Keratinocyte (primary cell): Measurements from ENCODE around the gene PPP1R14D. TPM values are rescaled to one million over a fixed set of nuclear protein-coding genes. Genes with fewer than 3 reads are reported as not detected.

Experiments used
- DNase-seq: peaks from one replicate; pipeline ENCODE4 v3.0.0-alpha.2; 2011; ENCODE audit warnings: low read depth, missing footprints, low spot score
- FAIRE-seq: peaks from 2 replicates; lab custom pipeline; 2011; peaks lifted over from hg19 to GRCh38; lab: Jason Lieb, UNC
- H2AFZ ChIP-seq: 2 replicates; pipeline ENCODE4 v1.6.0; 2012; ENCODE audit warnings: low read length, control low read depth, inconsistent platforms; ENCODE audit not compliant: control insufficient read depth
- H3K27ac ChIP-seq: 2 replicates; pipeline ENCODE4 v1.5.1; 2011; ENCODE audit warnings: low read length; ENCODE audit not compliant: control insufficient read depth, insufficient read depth
- H3K27me3 ChIP-seq: 3 replicates; pipeline ENCODE4 v1.6.0; 2011; ENCODE audit warnings: low read length; ENCODE audit not compliant: control insufficient read depth, insufficient read depth; ENCODE audit errors: extremely low read depth
- H3K36me3 ChIP-seq, 2 experiments: 2 replicates in 1 of 2; 3 replicates in 1 of 2; pipeline ENCODE4 v1.5.1; 2011; ENCODE audit warnings: low read length in 2 of 2, mild to moderate bottlenecking in 1 of 2; ENCODE audit not compliant: control insufficient read depth in 2 of 2, insufficient read depth in 2 of 2; ENCODE audit errors: extremely low read depth in 1 of 2
- H3K4me1 ChIP-seq: 3 replicates; pipeline ENCODE4 v1.5.1; 2011; ENCODE audit warnings: low read length; ENCODE audit not compliant: control insufficient read depth, insufficient read depth; ENCODE audit errors: extremely low read depth
- H3K4me2 ChIP-seq: 3 replicates; pipeline ENCODE4 v1.6.0; 2011; ENCODE audit warnings: low read depth, low read length; ENCODE audit not compliant: control insufficient read depth, insufficient read depth; ENCODE audit errors: extremely low read depth
- H3K4me3 ChIP-seq, 3 experiments: fragments of 200-600 bp in 1 of 3; sonication (generic) in 1 of 3; 2 replicates in 2 of 3; 3 replicates in 1 of 3; pipeline ENCODE4 v1.5.1; 2011 to 2016; ENCODE audit warnings: low read length in 3 of 3, mild to moderate bottlenecking in 3 of 3, control low read depth in 2 of 3, inconsistent platforms in 1 of 3, low read depth in 1 of 3, mixed read lengths in 1 of 3, mixed run types in 1 of 3, moderate library complexity in 1 of 3; ENCODE audit not compliant: control insufficient read depth in 2 of 3, insufficient read depth in 2 of 3; ENCODE audit errors: extremely low read depth in 1 of 3
- H3K79me2 ChIP-seq: 2 replicates; pipeline ENCODE4 v1.6.0; 2012; ENCODE audit warnings: low read length; ENCODE audit not compliant: control insufficient read depth, insufficient read depth
- H3K9ac ChIP-seq: 3 replicates; pipeline ENCODE4 v1.6.0; 2011; ENCODE audit warnings: low read length; ENCODE audit not compliant: control insufficient read depth, insufficient read depth; ENCODE audit errors: extremely low read depth
- H3K9me1 ChIP-seq: 3 replicates; pipeline ENCODE4 v1.6.0; 2011; ENCODE audit warnings: low read length; ENCODE audit not compliant: control insufficient read depth, insufficient read depth; ENCODE audit errors: extremely low read depth
- H3K9me3 ChIP-seq: 2 replicates; pipeline ENCODE4 v1.5.1; 2012; ENCODE audit warnings: low read depth, low read length; ENCODE audit not compliant: control insufficient read depth
- H4K20me1 ChIP-seq: 3 replicates; pipeline ENCODE4 v1.6.0; 2011; ENCODE audit warnings: low read length; ENCODE audit not compliant: control insufficient read depth, insufficient read depth; ENCODE audit errors: extremely low read depth
- EZH2 ChIP-seq: IDR thresholded peaks from one replicate; pipeline ENCODE4 v1.6.1; 2012; ENCODE audit warnings: inconsistent platforms, mild to moderate bottlenecking, low read length, moderate library complexity
- dilution Hi-C: fragments of 300-500 bp; cut with MboI; formaldehyde crosslinking; loops from one replicate; pipeline ENCODE4 v1.7.0; 2020; ENCODE audit warnings: low sequenced_read_pairs; ENCODE audit not compliant: extremely low pct_ligation_motif_present
- polyA plus RNA-seq, 5 experiments: library from polyadenylated mRNA; depleted of rRNA in 3 of 5; stranded (reverse) in 3 of 5; stranded (forward) in 1 of 5; unstranded in 1 of 5; fragments of >200 nt; gene quantifications; 1 replicate in 1 of 5; 2 replicates in 3 of 5; 3 replicates in 1 of 5; pipeline versions ENCODE4 v1.2.1 to v1.2.3, GENCODE V29; 2011 to 2012; ENCODE audit warnings: missing spikeins in 2 of 5, low read depth in 1 of 5, low replicate concordance in 1 of 5
- TF ChIP-seq, protein P1 (sequence below), 3 experiments: IDR thresholded peaks in 1 of 3; conservative IDR thresholded peaks in 1 of 3; optimal IDR thresholded peaks in 1 of 3; 2 replicates in 2 of 3; 3 replicates in 1 of 3; pipeline versions ENCODE3 to v1.5.1; 2011; ENCODE audit warnings: low read length in 3 of 3, mild to moderate bottlenecking in 3 of 3, moderate library complexity in 2 of 3, control low read depth in 1 of 3, inconsistent platforms in 1 of 3; ENCODE audit not compliant: insufficient read depth in 2 of 3; ENCODE audit errors: extremely low read depth in 1 of 3

The PPP1R14D gene
- polyA plus RNA-seq, 1 donor (not counting 4 experiments of a cell fraction or from before 2014, with no cell fraction given), result not detected

DNA sequence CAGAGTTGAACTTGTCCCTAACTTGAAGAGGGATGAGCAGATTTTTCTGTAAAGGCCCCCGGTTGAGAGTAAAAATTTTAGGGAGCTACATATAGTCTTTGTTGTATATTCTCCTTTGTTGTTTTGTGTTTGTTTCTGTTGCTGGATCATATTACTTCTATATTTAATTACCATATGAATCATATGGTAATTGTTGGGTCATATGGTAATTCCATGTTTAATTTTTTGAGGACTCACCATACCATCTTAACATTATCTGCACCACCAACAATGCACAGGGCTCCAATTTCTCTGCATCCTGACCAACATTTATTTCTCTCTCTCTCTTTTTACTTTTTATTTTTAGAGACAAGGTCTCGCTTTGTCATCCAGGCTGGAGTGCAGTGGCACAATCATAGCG, 29.0 kb downstream of the PPP1R14D start:
- dilution Hi-C loops, result no loop called here
- FAIRE-seq (no peak), DNase-seq (no peak)
- Histone ChIP-seq H3K9me3 (no peaks in the 10 kb centered on the region), H3K36me3 (peaks cover 3 to 4% of the 10 kb centered on the region in 2 experiments), H3K9ac (no peak overlapping the region), H3K4me2 (no peak overlapping the region), H3K4me1 (peaks cover 13% of the 10 kb centered on the region), H3K27ac (peak overlapping the region; percentile 55), H3K4me3 (no peak overlapping the region), H3K9me1 (no peaks in the 10 kb centered on the region), H3K79me2 (peaks cover 52% of the 10 kb centered on the region), H4K20me1 (no peaks in the 10 kb centered on the region), H2AFZ (no peak overlapping the region), H3K27me3 (no peaks in the 10 kb centered on the region)
- no peak for TF ChIP-seq EZH2
- TF ChIP-seq, protein P1, sequence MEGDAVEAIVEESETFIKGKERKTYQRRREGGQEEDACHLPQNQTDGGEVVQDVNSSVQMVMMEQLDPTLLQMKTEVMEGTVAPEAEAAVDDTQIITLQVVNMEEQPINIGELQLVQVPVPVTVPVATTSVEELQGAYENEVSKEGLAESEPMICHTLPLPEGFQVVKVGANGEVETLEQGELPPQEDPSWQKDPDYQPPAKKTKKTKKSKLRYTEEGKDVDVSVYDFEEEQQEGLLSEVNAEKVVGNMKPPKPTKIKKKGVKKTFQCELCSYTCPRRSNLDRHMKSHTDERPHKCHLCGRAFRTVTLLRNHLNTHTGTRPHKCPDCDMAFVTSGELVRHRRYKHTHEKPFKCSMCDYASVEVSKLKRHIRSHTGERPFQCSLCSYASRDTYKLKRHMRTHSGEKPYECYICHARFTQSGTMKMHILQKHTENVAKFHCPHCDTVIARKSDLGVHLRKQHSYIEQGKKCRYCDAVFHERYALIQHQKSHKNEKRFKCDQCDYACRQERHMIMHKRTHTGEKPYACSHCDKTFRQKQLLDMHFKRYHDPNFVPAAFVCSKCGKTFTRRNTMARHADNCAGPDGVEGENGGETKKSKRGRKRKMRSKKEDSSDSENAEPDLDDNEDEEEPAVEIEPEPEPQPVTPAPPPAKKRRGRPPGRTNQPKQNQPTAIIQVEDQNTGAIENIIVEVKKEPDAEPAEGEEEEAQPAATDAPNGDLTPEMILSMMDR (optimal IDR thresholded peaks at IDR 0.05 in 1 of 3, IDR thresholded peaks at IDR 0.05 in 1 of 3, conservative IDR thresholded peaks at IDR 0.05 in 1 of 3; ENCODE audit: extremely low read depth in 1 of 3, insufficient read depth in 2 of 3, low read length in 3 of 3), result no peak

DNA sequence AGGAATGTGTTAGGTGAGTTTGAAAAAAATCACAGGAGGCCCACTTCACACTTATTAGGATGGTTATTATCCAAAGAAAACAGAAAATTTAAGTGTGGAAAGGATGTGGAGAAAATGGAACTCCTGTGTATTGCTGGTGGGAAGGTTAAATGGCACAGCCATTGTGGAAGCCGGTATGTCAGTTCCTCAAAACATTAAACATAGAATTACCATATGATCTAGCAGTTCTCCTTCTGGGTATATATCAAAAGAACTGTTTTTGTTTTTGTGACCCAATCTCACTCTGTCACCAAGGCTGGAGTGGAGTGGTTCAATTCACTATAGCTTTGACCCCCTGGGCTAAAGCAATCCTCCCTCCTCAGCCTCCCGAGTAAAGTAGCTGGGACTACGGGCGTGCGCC, 32.0 kb downstream of the PPP1R14D start:
- Histone ChIP-seq H3K36me3 (peaks cover 0 to 2% of the 10 kb centered on the region in 2 experiments), H3K9me3 (no peaks in the 10 kb centered on the region), H3K4me2 (no peak overlapping the region), H3K4me3 (no peak overlapping the region), H3K79me2 (peaks cover 41% of the 10 kb centered on the region), H3K27me3 (no peaks in the 10 kb centered on the region), H3K9ac (no peak overlapping the region), H3K27ac (no peak overlapping the region), H3K9me1 (no peaks in the 10 kb centered on the region), H4K20me1 (no peaks in the 10 kb centered on the region), H2AFZ (no peak overlapping the region), H3K4me1 (peaks cover 30% of the 10 kb centered on the region)
- dilution Hi-C loops, result no loop called here
- no peak for DNase-seq
- no peak for TF ChIP-seq EZH2
- TF ChIP-seq, protein P1 (optimal IDR thresholded peaks at IDR 0.05 in 1 of 3, IDR thresholded peaks at IDR 0.05 in 1 of 3, conservative IDR thresholded peaks at IDR 0.05 in 1 of 3; ENCODE audit: extremely low read depth in 1 of 3, insufficient read depth in 2 of 3, low read length in 3 of 3), result no peak
- no peak for FAIRE-seq
